ENCODE data around the gene IRF1. TPM values are rescaled to one million over a fixed set of nuclear protein-coding genes. Genes with fewer than 3 reads are reported as not detected.

Gene IRF1
- total RNA-seq, 1 donor from 2014 or later: 2.9 TPM

- Histone ChIP-seq H3K27me3 (ENCODE audit: control insufficient read depth, insufficient read depth, low read length) (no peaks in the 10 kb centered on the region), H3K36me3 (ENCODE audit: control insufficient read depth, insufficient read depth, low read length) (no peaks in the 10 kb centered on the region), H3K4me3 (ENCODE audit: low read depth, low read length) (no peak overlapping the region)
- TF ChIP-seq CTCF (IDR thresholded peaks at IDR 0.05; ENCODE audit: insufficient read depth, low read length, severe bottlenecking): no peak
- FAIRE-seq: no peak
- DNase-seq (ENCODE audit: low read depth): peak; percentile 26
Measured at GRCh38 chr5:132501961-132502931, 11.7 kb upstream of the IRF1 start.

- no peak overlapping the region for H3K4me3 ChIP-seq (ENCODE audit: low read depth, low read length)
- no peak for TF ChIP-seq CTCF (IDR thresholded peaks at IDR 0.05; ENCODE audit: insufficient read depth, low read length, severe bottlenecking)
- H3K36me3 ChIP-seq (ENCODE audit: control insufficient read depth, insufficient read depth, low read length): no peaks in the 10 kb centered on the region
- no peaks in the 10 kb centered on the region for H3K27me3 ChIP-seq (ENCODE audit: control insufficient read depth, insufficient read depth, low read length)
- DNase-seq (ENCODE audit: low read depth) (no peak), FAIRE-seq (no peak)
Measured at GRCh38 chr5:132501629-132501956, 11.0 kb upstream of the IRF1 start.

- Histone ChIP-seq H3K4me3 (ENCODE audit: low read depth, low read length) (no peak overlapping the region), H3K36me3 (ENCODE audit: control insufficient read depth, insufficient read depth, low read length) (no peaks in the 10 kb centered on the region), H3K27me3 (ENCODE audit: control insufficient read depth, insufficient read depth, low read length) (no peaks in the 10 kb centered on the region)
- DNase-seq (ENCODE audit: low read depth): peak; percentile 43
- TF ChIP-seq CTCF (IDR thresholded peaks at IDR 0.05; ENCODE audit: insufficient read depth, low read length, severe bottlenecking): peak; percentile 74
- no peak for FAIRE-seq
Measured at GRCh38 chr5:132500931-132501628, 10.5 kb upstream of the IRF1 start.

GRCh38 chr5:132500244-132500930, 9.8 kb upstream of the IRF1 start:
- FAIRE-seq (no peak), DNase-seq (ENCODE audit: low read depth) (no peak)
- Histone ChIP-seq H3K27me3 (ENCODE audit: control insufficient read depth, insufficient read depth, low read length) (no peaks in the 10 kb centered on the region), H3K36me3 (ENCODE audit: control insufficient read depth, insufficient read depth, low read length) (no peaks in the 10 kb centered on the region), H3K4me3 (ENCODE audit: low read depth, low read length) (no peak overlapping the region)
- TF ChIP-seq CTCF (IDR thresholded peaks at IDR 0.05; ENCODE audit: insufficient read depth, low read length, severe bottlenecking): no peak

- FAIRE-seq: no peak
- Histone ChIP-seq H3K27me3 (ENCODE audit: control insufficient read depth, insufficient read depth, low read length) (no peaks in the 10 kb centered on the region), H3K4me3 (ENCODE audit: low read depth, low read length) (no peak overlapping the region)
Measured at GRCh38 chr5:132499440-132500243, 9.1 kb upstream of the IRF1 start.

More at GRCh38 chr5:132499440-132500243, 9.1 kb upstream of the IRF1 start:
- DNase-seq (ENCODE audit: low read depth): no peak
- H3K36me3 ChIP-seq (ENCODE audit: control insufficient read depth, insufficient read depth, low read length): no peaks in the 10 kb centered on the region
- no peak for TF ChIP-seq CTCF (IDR thresholded peaks at IDR 0.05; ENCODE audit: insufficient read depth, low read length, severe bottlenecking)

All from bronchial epithelial cell (primary cell).